Fibroblast of villous mesenchyme (primary cell): Measurements from ENCODE around the gene CDH13. TPM values are rescaled to one million over a fixed set of nuclear protein-coding genes. Genes with fewer than 3 reads are reported as not detected.
A peak's percentile ranks its signal among the peaks of the same experiment; 100 is the strongest.

Experiments
- DNase-seq: peaks from one replicate; pipeline ENCODE4 v3.0.0-alpha.2; 2010; ENCODE audit warnings: low read depth
- H3K4me3 ChIP-seq: 2 replicates; pipeline ENCODE4 v1.5.1; 2011; ENCODE audit warnings: low read depth, mild to moderate bottlenecking, low read length
- CTCF ChIP-seq: IDR thresholded peaks from 2 replicates; pipeline ENCODE4 v1.5.1; 2012; ENCODE audit warnings: low read depth, mild to moderate bottlenecking, low read length; ENCODE audit not compliant: insufficient read depth
- total RNA-seq: library from RNA; depleted of rRNA; stranded (reverse); fragments of >200 nt; gene quantifications from 2 replicates; pipeline ENCODE4 v1.2.3, GENCODE V29; 2012

CDH13 gene
- total RNA-seq, 1 donor = 47.5 TPM

DNA sequence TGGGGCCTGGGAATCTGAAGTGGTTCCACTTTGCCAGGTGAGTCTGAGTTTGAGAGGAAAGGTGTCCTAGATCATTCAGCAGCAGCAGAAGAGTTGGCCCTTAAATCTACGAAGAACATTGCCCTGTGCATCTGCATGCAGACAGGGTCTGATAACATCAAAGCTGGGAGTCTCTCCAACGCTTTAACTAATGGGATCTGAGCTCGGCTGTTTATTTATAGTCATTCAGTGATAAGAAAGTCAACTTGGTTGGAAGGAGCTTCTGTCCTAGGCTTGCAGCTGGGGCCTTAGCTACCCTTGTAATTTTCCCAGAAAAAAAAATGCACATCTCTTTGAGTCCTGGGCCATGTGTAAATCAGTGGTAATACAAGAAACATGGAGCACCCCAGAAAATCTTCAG is 763.0 kb downstream of the CDH13 start:
- DNase-seq = peak; percentile 64
- H3K4me3 ChIP-seq = no peak overlapping the region
- no peak for TF ChIP-seq CTCF

- H3K4me3 ChIP-seq = no peak overlapping the region
- DNase-seq = peak; percentile 42
- TF ChIP-seq CTCF = no peak
Measured at GRCh38 chr16:83390759-83391158, 764.0 kb downstream of the CDH13 start.

GRCh38 chr16:83392743-83393142 is 766.0 kb downstream of the CDH13 start:
- DNase-seq = no peak
- no peak overlapping the region for H3K4me3 ChIP-seq
- TF ChIP-seq CTCF = no peak

- DNase-seq = peak; percentile 39
- TF ChIP-seq CTCF = peak; percentile 44
- no peak overlapping the region for H3K4me3 ChIP-seq
Measured at GRCh38 chr16:83393196-83393981, 766.6 kb downstream of the CDH13 start.

GRCh38 chr16:83397601-83398291 is 771.0 kb downstream of the CDH13 start:
- no peak for DNase-seq
- no peak for TF ChIP-seq CTCF
- H3K4me3 ChIP-seq = no peak overlapping the region

- DNase-seq = no peak
- H3K4me3 ChIP-seq = no peak overlapping the region
- no peak for TF ChIP-seq CTCF
Measured at GRCh38 chr16:83400234-83400633, 773.5 kb downstream of the CDH13 start.
